Erythroblast (primary cell): ENCODE data around the gene CETN1.

ENCODE experiments used
- GATA1 ChIP-seq: IDR thresholded peaks from 2 replicates; pipeline ENCODE4 v1.6.1; 2011; ENCODE audit warnings: low read depth, mild to moderate bottlenecking, control low read depth, low read length, moderate library complexity
- POLR2A ChIP-seq: IDR thresholded peaks from 2 replicates; pipeline ENCODE4 v1.6.1; 2011; ENCODE audit warnings: mild to moderate bottlenecking, low read length

DNA sequence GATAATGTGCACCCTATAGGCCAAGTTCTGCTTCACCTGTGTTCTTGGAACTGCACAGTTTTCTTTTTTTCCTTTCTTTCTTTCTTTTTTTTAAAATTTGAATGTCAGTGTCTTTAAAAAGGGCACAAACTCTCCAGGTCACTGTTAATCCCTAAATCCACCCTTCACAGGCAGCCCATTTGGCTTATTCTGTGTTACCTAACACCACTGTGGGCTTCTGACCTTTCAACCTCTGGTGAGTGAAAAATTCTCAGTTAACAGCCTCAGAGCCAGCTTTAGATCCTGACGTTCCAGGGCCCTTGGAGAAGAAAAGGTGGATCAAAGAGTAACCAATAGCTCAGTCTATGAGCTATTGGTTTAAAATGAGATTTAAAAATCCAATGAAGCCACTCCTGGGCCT is 6.8 kb upstream of the CETN1 start:
- TF ChIP-seq POLR2A (no peak), GATA1 (no peak)
